Lower lobe of right lung (tissue), 2 donors: ENCODE data around the gene UTP18. TPM values are rescaled to one million over a fixed set of nuclear protein-coding genes. Genes with fewer than 3 reads are reported as not detected.
"Not testable (repeated sequence)": the region's sequence is repeated elsewhere in the genome, so short reads cannot be mapped to it uniquely, and the experiment has no call there.

Experiments
- ATAC-seq, 2 donors: fragments of 200-7000 bp; cut with Tn5 transposase; one replicate each; pipeline ENCODE4 v1.9.1; 2020 to 2022; ENCODE audit warnings: mild to moderate bottlenecking in 2 of 2, moderate library complexity in 2 of 2
- DNase-seq: peaks from one replicate; pipeline ENCODE4 v3.0.0-alpha.2; 2020
- H3K27ac ChIP-seq: fragments of 200-600 bp; one replicate; pipeline ENCODE4 v1.8.0; 2022
- H3K27me3 ChIP-seq: fragments of 200-600 bp; one replicate; pipeline ENCODE4 v1.8.0; 2022; ENCODE audit warnings: low read depth
- H3K36me3 ChIP-seq: fragments of 200-600 bp; one replicate; pipeline ENCODE4 v1.8.0; 2022; ENCODE audit warnings: mild to moderate bottlenecking
- H3K4me1 ChIP-seq: fragments of 200-600 bp; one replicate; pipeline ENCODE4 v1.8.0; 2022
- H3K4me3 ChIP-seq: fragments of 200-600 bp; one replicate; pipeline ENCODE4 v1.8.0; 2022; ENCODE audit warnings: mild to moderate bottlenecking
- H3K9me3 ChIP-seq: fragments of 200-600 bp; one replicate; pipeline ENCODE4 v1.8.0; 2022
- CTCF ChIP-seq: fragments of 200-600 bp; IDR thresholded peaks from one replicate; pipeline ENCODE4 v1.8.0; 2022; ENCODE audit warnings: antibody characterized with exemption, mild to moderate bottlenecking
- intact Hi-C: fragments of 100-400 bp; cut with DNase I; formaldehyde crosslinking; loops from one replicate; pipeline ENCODE4 v1.11.0; 2022
- total RNA-seq: library from RNA; stranded (reverse); fragmentation: NEBNext Ultra II Directional; extraction: Animal tissue kit (Norgen Biotek cat#: 25700); gene quantifications from one replicate; pipeline ENCODE4 v1.2.1, GENCODE V29; 2021
- donor health status: DM: no; HTN: yes; CAD: no; lungs with severe emphysema.

The UTP18 gene
- total RNA-seq, 1 donor from 2014 or later: 30.0 TPM

- Histone ChIP-seq H3K36me3 (peaks cover 98% of the 10 kb centered on the region), H3K27ac (no peak overlapping the region), H3K9me3 (no peaks in the 10 kb centered on the region), H3K27me3 (no peaks in the 10 kb centered on the region), H3K4me1 (no peaks in the 10 kb centered on the region), H3K4me3 (no peak overlapping the region)
- intact Hi-C loops: no loop called here
- ATAC-seq (no peak), DNase-seq (no peak)
- no peak for TF ChIP-seq CTCF
Measured at GRCh38 chr17:51270636-51271035, 10.3 kb downstream of the UTP18 start.

- ATAC-seq (no peak), DNase-seq (no peak)
- no peaks in the 10 kb centered on the region for H3K9me3 ChIP-seq
Measured at GRCh38 chr17:51272812-51273211, 12.5 kb downstream of the UTP18 start.

DNA sequence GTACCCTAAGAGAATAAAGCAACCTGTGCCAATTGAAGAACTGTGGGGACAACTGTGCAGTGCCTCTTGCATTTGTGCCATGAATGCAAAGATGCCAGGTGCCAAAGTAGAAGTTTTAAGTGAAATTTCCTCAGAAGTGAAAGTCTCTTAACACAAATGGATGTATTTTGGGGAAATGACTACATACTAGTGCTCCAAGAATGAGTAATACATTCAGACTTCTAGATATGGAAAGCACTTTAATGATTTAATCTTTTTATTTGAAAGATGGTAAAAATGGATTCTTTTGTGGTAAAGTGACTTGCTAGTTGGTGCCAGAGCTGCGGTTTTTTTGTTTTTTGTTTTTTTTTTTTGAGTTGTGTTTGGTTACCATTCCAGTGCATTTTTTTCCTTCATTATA, 15.0 kb downstream of the UTP18 start:
- Histone ChIP-seq H3K4me3 (no peak overlapping the region), H3K9me3 (no peaks in the 10 kb centered on the region), H3K27me3 (no peaks in the 10 kb centered on the region), H3K4me1 (no peaks in the 10 kb centered on the region), H3K27ac (no peak overlapping the region), H3K36me3 (peaks cover 99% of the 10 kb centered on the region)
- intact Hi-C loops: no loop called here
- DNase-seq: no peak
- no peak for TF ChIP-seq CTCF
- no peak for ATAC-seq

More at GRCh38 chr17:51272812-51273211, 12.5 kb downstream of the UTP18 start:
- no peaks in the 10 kb centered on the region for H3K4me1 ChIP-seq
- H3K27me3 ChIP-seq: no peaks in the 10 kb centered on the region
- no peak overlapping the region for H3K27ac ChIP-seq
- peaks cover 98% of the 10 kb centered on the region for H3K36me3 ChIP-seq
- no peak overlapping the region for H3K4me3 ChIP-seq
- TF ChIP-seq CTCF: no peak
- intact Hi-C loops: no loop called here

DNA sequence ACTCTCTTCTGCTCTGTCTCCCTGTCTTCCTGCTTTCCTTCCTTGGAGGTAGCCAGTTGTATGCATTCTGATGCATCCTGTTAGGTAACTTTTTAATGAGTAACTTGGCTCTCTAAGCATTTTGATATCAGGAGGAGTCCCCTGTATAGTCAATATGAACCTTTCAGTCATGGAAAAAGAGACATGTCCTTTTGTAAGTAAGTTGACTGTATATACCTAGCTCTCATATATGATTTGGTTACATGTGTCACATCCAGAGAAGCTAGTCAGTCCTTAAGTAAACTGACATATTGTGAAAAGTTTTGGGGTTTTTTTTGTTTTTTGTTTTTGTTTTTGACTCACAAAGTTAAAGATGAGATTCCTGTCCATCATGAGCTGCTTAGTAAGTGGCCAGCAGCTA, 18.8 kb downstream of the UTP18 start:
- no peak for TF ChIP-seq CTCF
- H3K27ac ChIP-seq: no peak overlapping the region
- H3K27me3 ChIP-seq: no peaks in the 10 kb centered on the region
- ATAC-seq: no peak
- DNase-seq: no peak
- no peaks in the 10 kb centered on the region for H3K9me3 ChIP-seq
- intact Hi-C loops: no loop called here
- no peak overlapping the region for H3K4me3 ChIP-seq
- no peaks in the 10 kb centered on the region for H3K4me1 ChIP-seq
- peaks cover 92% of the 10 kb centered on the region for H3K36me3 ChIP-seq

DNA sequence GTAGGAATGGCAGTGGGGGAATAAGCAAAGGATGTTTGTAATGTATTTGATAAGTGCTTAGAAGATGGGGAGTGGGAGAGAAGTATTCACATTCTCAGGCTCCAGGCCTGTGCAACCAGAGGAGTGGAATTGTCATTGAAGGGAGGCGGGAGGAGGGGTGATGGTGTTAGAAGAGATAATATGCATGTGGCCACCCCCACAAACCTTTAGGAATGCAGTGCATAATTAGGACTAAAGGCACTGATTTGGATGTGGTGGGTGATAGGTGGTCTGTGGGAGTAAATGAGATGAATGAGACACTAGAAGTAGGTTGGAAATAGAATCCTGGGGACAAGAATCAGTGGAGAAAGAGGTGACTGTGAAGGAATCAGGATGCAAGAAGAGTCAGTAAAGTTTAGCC, 27.1 kb downstream of the UTP18 start:
- no peaks in the 10 kb centered on the region for H3K4me1 ChIP-seq
- H3K36me3 ChIP-seq: peaks cover 94% of the 10 kb centered on the region
- no peaks in the 10 kb centered on the region for H3K27me3 ChIP-seq
- intact Hi-C loops: no loop called here
- DNase-seq (no peak), ATAC-seq (no peak)
- TF ChIP-seq CTCF: no peak
- no peaks in the 10 kb centered on the region for H3K9me3 ChIP-seq
- no peak overlapping the region for H3K27ac ChIP-seq
- no peak overlapping the region for H3K4me3 ChIP-seq

DNA sequence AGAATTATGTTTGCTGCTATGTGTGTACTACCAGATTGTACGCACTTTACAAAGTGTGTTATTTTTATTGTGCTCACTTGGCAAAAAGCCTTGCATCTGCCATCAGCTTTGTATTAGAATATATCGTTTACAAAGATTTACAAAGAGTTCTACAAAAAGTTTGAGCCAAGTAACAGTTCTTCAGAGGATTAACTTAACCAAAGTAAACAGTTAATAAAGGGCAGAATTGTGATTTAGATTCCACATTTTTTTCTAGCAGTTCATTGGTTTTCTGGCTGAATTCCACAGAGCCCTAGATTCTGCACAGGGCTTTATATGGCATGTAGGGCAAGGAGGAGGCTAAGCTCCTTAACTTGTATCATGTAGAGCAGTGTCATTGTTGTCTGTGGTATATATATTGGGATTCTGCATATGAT, 29.4 kb downstream of the UTP18 start:
- H3K27me3 ChIP-seq: no peaks in the 10 kb centered on the region
- no peak overlapping the region for H3K4me3 ChIP-seq
- DNase-seq: no peak
- H3K27ac ChIP-seq: no peak overlapping the region
- ATAC-seq: no peak
- TF ChIP-seq CTCF: no peak
- no peaks in the 10 kb centered on the region for H3K4me1 ChIP-seq
- intact Hi-C loops: no loop called here
- H3K36me3 ChIP-seq: peaks cover 92% of the 10 kb centered on the region
- H3K9me3 ChIP-seq: no peaks in the 10 kb centered on the region

- intact Hi-C loops, H3K9me3 ChIP-seq, H3K27ac ChIP-seq, H3K4me3 ChIP-seq, H3K27me3 ChIP-seq, H3K4me1 ChIP-seq, ATAC-seq, DNase-seq: not testable (repeated sequence)
- peaks cover 76% of the 10 kb centered on the region for H3K36me3 ChIP-seq
Measured at GRCh38 chr17:51294338-51294737, 34.0 kb downstream of the UTP18 start.
